GM12865 (cell line): ENCODE results near the gene BIRC6.

Source experiments
- DNase-seq: peaks from one replicate; pipeline ENCODE4 v3.0.0; 2010; ENCODE audit warnings: low read depth
- H3K4me3 ChIP-seq: 2 replicates; pipeline ENCODE4 v1.5.1; 2011; ENCODE audit warnings: mild to moderate bottlenecking, low read depth, low read length, control low read depth
- TF ChIP-seq, protein P1 (sequence below): IDR thresholded peaks from 2 replicates; pipeline ENCODE4 v1.5.1; 2011; ENCODE audit warnings: low read length, control low read depth, low read depth, inconsistent platforms; ENCODE audit not compliant: insufficient read depth; ENCODE audit errors: missing control alignments

BIRC6 gene

GRCh38 chr2:32558492-32558891 lies 201.7 kb downstream of the BIRC6 start:
- no peak for DNase-seq
- no peak overlapping the region for H3K4me3 ChIP-seq
- TF ChIP-seq, protein P1, sequence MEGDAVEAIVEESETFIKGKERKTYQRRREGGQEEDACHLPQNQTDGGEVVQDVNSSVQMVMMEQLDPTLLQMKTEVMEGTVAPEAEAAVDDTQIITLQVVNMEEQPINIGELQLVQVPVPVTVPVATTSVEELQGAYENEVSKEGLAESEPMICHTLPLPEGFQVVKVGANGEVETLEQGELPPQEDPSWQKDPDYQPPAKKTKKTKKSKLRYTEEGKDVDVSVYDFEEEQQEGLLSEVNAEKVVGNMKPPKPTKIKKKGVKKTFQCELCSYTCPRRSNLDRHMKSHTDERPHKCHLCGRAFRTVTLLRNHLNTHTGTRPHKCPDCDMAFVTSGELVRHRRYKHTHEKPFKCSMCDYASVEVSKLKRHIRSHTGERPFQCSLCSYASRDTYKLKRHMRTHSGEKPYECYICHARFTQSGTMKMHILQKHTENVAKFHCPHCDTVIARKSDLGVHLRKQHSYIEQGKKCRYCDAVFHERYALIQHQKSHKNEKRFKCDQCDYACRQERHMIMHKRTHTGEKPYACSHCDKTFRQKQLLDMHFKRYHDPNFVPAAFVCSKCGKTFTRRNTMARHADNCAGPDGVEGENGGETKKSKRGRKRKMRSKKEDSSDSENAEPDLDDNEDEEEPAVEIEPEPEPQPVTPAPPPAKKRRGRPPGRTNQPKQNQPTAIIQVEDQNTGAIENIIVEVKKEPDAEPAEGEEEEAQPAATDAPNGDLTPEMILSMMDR, result no peak

- TF ChIP-seq, protein P1, result no peak
- DNase-seq, result no peak
- H3K4me3 ChIP-seq, result no peak overlapping the region
Observed at GRCh38 chr2:32559136-32559535, 202.3 kb downstream of the BIRC6 start.

DNA sequence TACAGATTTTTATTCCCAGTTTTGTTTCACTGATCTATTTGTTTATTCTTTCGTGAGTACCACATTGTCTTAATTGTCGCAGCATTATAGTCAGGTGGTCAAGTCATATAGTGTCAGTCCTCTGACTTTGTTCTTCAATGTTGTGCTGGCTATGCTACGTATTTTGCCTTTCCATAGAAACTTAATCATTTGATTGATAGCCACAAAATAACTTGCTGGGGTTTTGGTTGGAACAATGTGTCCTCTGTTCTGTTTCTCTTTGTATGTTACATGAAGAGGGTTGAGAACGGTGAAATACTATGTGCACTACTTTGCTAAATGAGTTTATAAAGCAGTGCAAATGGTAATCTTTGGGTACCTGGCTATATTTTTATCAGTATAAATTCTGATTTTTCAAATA lies 206.1 kb downstream of the BIRC6 start:
- no peak for DNase-seq
- TF ChIP-seq, protein P1, result no peak
- no peak overlapping the region for H3K4me3 ChIP-seq

- DNase-seq, result no peak
- TF ChIP-seq, protein P1, result no peak
- H3K4me3 ChIP-seq, result no peak overlapping the region
Observed at GRCh38 chr2:32564417-32565035, 207.7 kb downstream of the BIRC6 start.

DNA sequence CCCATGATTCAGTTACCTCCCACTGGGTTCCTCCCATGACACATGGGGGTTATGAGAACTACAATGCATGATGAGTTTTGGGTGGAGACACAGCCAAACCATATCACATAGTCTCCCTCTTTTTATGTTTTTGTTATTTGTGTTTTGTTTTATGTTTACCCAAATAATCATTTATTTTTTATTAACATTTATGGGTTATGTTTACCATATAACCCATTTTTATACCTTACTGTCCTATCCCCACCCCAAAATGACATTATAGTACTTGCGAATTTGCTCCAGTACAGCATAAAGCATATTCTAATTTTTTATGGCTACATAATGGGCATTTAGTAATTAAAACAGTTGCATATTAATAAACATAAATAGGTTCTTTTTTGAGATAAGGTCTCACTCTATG lies 209.1 kb downstream of the BIRC6 start:
- no peak for DNase-seq
- H3K4me3 ChIP-seq, result no peak overlapping the region
- TF ChIP-seq, protein P1, result no peak

DNA sequence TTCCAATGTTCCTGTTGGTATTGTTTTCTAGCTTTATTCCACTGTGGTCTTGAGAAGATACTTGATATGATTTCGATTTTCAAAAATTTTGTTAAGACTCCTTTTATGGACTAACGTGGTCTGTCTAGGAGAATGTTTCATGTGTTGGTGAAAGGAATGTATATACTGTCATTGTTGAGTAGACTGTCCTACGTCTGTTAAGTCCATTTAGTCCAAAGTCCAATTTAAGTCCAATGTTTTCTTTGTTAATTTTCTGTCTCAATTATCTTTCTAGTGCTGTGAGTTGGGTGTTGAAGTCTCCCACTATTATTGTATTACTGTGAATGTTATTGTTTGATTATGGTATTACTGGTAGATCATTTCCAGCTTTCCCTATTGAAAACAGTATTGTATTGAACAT lies 215.2 kb downstream of the BIRC6 start:
- TF ChIP-seq, protein P1, result no peak
- no peak for DNase-seq
- H3K4me3 ChIP-seq, result no peak overlapping the region

DNA sequence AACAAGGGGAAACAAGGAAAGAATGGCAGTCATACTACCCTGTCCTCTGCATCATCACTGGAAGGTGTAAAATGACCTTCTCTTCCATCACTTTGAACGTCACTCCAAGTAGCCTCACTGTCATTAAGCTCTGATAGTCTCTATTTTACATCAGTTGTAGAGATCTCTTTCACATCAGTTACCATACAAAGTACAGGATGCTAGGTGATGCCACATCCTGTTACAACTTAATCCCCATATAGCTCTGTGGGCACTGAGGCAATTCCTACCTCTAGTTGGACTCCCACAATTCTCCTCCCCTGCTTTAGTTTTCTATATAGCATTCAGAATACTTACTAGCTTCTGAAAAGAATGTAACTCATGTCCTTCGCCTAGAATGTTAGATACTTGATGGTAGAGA lies 215.9 kb downstream of the BIRC6 start:
- TF ChIP-seq, protein P1, result no peak
- no peak overlapping the region for H3K4me3 ChIP-seq
- DNase-seq, result peak; percentile 3
